ENCODE results near the gene PNPLA3. TPM values are rescaled to one million over a fixed set of nuclear protein-coding genes. Genes with fewer than 3 reads are reported as not detected.

The PNPLA3 gene
- total and polyA plus RNA-seq, 2 of the 4 experiments (the other 2 are of a cell fraction): 3.6 to 7.5 TPM

GRCh38 chr22:43991316-43992020 lies 67.9 kb downstream of the PNPLA3 start:
- peaks cover 0 to 20% of the 10 kb centered on the region in 2 experiments; a peak in 2 of 4 replicates for H3K79me1 ChIP-seq (ENCODE audit: low read depth in 1 of 2, low read length in 2 of 2)
- no peak overlapping the region for H3K4ac ChIP-seq (ENCODE audit: low read depth, low read length)
- peaks cover 7% of the 10 kb centered on the region; the same call in 1 of the 2 replicates for H3K4me1 ChIP-seq (ENCODE audit: control insufficient read depth, insufficient read depth, low read length)
- H3K27ac ChIP-seq (ENCODE audit: insufficient read depth, low read length): no peak overlapping the region
- no peak overlapping the region for H3K4me3 ChIP-seq (ENCODE audit: insufficient read depth, low read depth, low read length)
- no peaks in the 10 kb centered on the region for H3K9me3 ChIP-seq (ENCODE audit: control insufficient read depth, insufficient read depth, low read length)
- dilution Hi-C loops (cut with HindIII; ENCODE audit: low sequenced_read_pairs, unreplicated experiment) (no loop called here), in situ Hi-C loops (cut with MboI; ENCODE audit: low sequenced_read_pairs) (loop anchor here (10.0 kb wide), 1 partner anchor 343 kb away; no protein-coding TSS in a partner anchor), intact Hi-C loops (cut with micrococcal nuclease) (loop anchor here (2.0 to 5.0 kb wide), 4 partner anchors 89 to 676 kb away; no protein-coding TSS in a partner anchor)
- no peaks in the 10 kb centered on the region for H3K27me3 ChIP-seq (ENCODE audit: control insufficient read depth, insufficient read depth, low read length)
- no TSS peak for BruUV-seq (replicated peaks)
- no peak overlapping the region for H2BK20ac ChIP-seq (ENCODE audit: low read depth, low read length)
- H2AK5ac ChIP-seq (ENCODE audit: low read depth, low read length): no peak overlapping the region
- H2BK5ac ChIP-seq (ENCODE audit: low read depth, low read length, poor library complexity, severe bottlenecking): no peak overlapping the region
- 93% methylated on average over 5 of the region's 11 CpGs; no CpG with 5 or more reads in 1 of the 2 experiments for WGBS, 2 experiments (ENCODE audit: extremely low coverage in 2 of 2, insufficient read length in 1 of 2)
- H3K18ac ChIP-seq (ENCODE audit: low read depth, low read length): no peak overlapping the region
- H3K56ac ChIP-seq (ENCODE audit: extremely low read depth, insufficient read depth, low read length): no peak overlapping the region
- H4K8ac ChIP-seq (ENCODE audit: low read depth in 2 of 2, low read length in 2 of 2): no peak overlapping the region
- peaks cover 57% of the 10 kb centered on the region for H3K36me3 ChIP-seq (ENCODE audit: control insufficient read depth, insufficient read depth, low read length)
- H3K9ac ChIP-seq (ENCODE audit: low read depth, low read length): no peak overlapping the region
- ChIA-PET CTCF (no interaction called here), POLR2A (ENCODE audit: unreplicated experiment) (no interaction called here)
- no peak overlapping the region for H3K14ac ChIP-seq (replicated peaks; ENCODE audit: low read depth, low read length)
- no peak overlapping the region for H3K23ac ChIP-seq (ENCODE audit: low read depth, low read length)
- H3K4me2 ChIP-seq (ENCODE audit: low read depth, low read length): no peak overlapping the region
- H4K5ac ChIP-seq (ENCODE audit: low read depth, low read length): no peak overlapping the region
- H2BK15ac ChIP-seq (ENCODE audit: low read depth, low read length): no peak overlapping the region
- H4K20me1 ChIP-seq (ENCODE audit: insufficient read depth, low read length): peaks cover 19% of the 10 kb centered on the region
- ATAC-seq (ENCODE audit: low read depth) (no peak), DNase-seq (no peak)
- H2AK9ac ChIP-seq (replicated peaks; ENCODE audit: low read depth, low read length, poor library complexity): no peak overlapping the region
- H2BK120ac ChIP-seq (ENCODE audit: low read depth, low read length): no peak overlapping the region
- TF ChIP-seq NFE2L2 (IDR thresholded peaks at IDR 0.05; ENCODE audit: low read depth, low read length) (no peak), CEBPB (IDR thresholded peaks at IDR 0.05; ENCODE audit: low read depth, low read length) (no peak), USF2 (IDR thresholded peaks at IDR 0.05; ENCODE audit: low read depth, low read length) (no peak)
- H4K91ac ChIP-seq (ENCODE audit: insufficient read depth, low read depth, low read length): no peak overlapping the region
- H3K9me1 ChIP-seq (ENCODE audit: insufficient read depth, low read length): no peaks in the 10 kb centered on the region
- H2AFZ ChIP-seq (replicated peaks; ENCODE audit: low read length, poor library complexity): no peak overlapping the region
